Neural progenitor cell (in vitro differentiated cells): ENCODE measurements around the gene EFCAB6.

Source experiments
- EZH2 ChIP-seq: fragments of 200-600 bp; sonication (generic); IDR thresholded peaks from 2 replicates; pipeline ENCODE4 v1.6.1; 2017; ENCODE audit warnings: antibody characterized with exemption, mild to moderate bottlenecking, moderate library complexity
- EZH2phosphoT487 ChIP-seq: fragments of 200-600 bp; sonication (generic); IDR thresholded peaks from 2 replicates; pipeline ENCODE4 v1.6.1; 2017; ENCODE audit warnings: antibody characterized with exemption
- TF ChIP-seq, protein P1 (sequence below): fragments of 200-600 bp; sonication (generic); IDR thresholded peaks from 2 replicates; pipeline ENCODE4 v1.5.1; 2017; ENCODE audit warnings: antibody characterized with exemption, mild to moderate bottlenecking

DNA sequence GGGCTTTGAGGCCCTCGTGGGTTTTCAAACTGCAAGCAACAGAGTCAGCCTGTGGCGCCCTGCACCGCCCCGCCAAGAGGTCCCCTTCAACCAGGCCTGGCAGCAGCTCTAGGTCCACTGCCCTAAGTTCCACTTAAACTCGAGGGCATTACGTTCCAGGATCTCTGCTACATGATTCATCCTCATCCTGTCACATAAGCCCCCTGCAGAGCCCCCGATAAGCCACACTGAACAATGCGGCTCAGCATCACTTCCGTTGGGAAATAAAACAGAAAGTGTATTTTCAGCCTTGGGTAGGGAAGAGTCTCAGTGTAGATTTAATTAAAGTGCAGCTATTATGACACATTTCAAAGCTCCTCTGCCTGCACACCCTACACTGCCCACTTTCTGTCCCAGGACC, 25.6 kb upstream of the EFCAB6 start:
- TF ChIP-seq EZH2phosphoT487 (no peak), EZH2 (no peak)
- TF ChIP-seq, protein P1, sequence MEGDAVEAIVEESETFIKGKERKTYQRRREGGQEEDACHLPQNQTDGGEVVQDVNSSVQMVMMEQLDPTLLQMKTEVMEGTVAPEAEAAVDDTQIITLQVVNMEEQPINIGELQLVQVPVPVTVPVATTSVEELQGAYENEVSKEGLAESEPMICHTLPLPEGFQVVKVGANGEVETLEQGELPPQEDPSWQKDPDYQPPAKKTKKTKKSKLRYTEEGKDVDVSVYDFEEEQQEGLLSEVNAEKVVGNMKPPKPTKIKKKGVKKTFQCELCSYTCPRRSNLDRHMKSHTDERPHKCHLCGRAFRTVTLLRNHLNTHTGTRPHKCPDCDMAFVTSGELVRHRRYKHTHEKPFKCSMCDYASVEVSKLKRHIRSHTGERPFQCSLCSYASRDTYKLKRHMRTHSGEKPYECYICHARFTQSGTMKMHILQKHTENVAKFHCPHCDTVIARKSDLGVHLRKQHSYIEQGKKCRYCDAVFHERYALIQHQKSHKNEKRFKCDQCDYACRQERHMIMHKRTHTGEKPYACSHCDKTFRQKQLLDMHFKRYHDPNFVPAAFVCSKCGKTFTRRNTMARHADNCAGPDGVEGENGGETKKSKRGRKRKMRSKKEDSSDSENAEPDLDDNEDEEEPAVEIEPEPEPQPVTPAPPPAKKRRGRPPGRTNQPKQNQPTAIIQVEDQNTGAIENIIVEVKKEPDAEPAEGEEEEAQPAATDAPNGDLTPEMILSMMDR = no peak
